K562 (cell line): Measurements from ENCODE around the gene LNX2. TPM values are rescaled to one million over a fixed set of nuclear protein-coding genes. Genes with fewer than 3 reads are reported as not detected.

ENCODE experiments used
- BRF1 ChIP-seq: IDR thresholded peaks from 3 replicates; pipeline ENCODE4 v1.6.1; 2011; ENCODE audit warnings: borderline replicate concordance, mild to moderate bottlenecking; ENCODE audit not compliant: insufficient read length; ENCODE audit errors: extremely low read depth
- KLF1 ChIP-seq: fragments of 450-650 bp; IDR thresholded peaks from 2 replicates; pipeline ENCODE4 v1.6.1; 2016; ENCODE audit warnings: missing genetic modification characterization, missing compliant biosample characterization
- KLF10 ChIP-seq: fragments of 250-450 bp; sonication (Bioruptor Pico); IDR thresholded peaks from 2 replicates; pipeline ENCODE4 v1.6.1; 2021; ENCODE audit warnings: matching md5 sums
- MYC ChIP-seq, 2 experiments: fragments of 250-450 bp in 1 of 2; sonication (Bioruptor Pico) in 1 of 2; IDR thresholded peaks; 2 replicates each; pipeline versions ENCODE4 v1.5.1 to v1.6.1; 2012 to 2021; ENCODE audit warnings: low read depth in 2 of 2, borderline replicate concordance in 1 of 2, improper control_type of control experiment in 1 of 2, low read length in 1 of 2, mild to moderate bottlenecking in 1 of 2, moderate library complexity in 1 of 2
- POLR2H ChIP-seq: IDR thresholded peaks from 2 replicates; pipeline ENCODE4 v1.6.1; 2016; ENCODE audit warnings: missing genetic modification characterization, low read depth, mild to moderate bottlenecking, control low read depth, missing compliant biosample characterization, moderate library complexity
- SMAD1 ChIP-seq: fragments of 150-350 bp; IDR thresholded peaks from 2 replicates; pipeline ENCODE4 v1.6.1; 2014; ENCODE audit warnings: low read length, low read depth; ENCODE audit not compliant: partially characterized antibody
- SOX6 ChIP-seq: fragments of 450-650 bp; IDR thresholded peaks from 2 replicates; pipeline ENCODE4 v1.6.1; 2014; ENCODE audit warnings: mild to moderate bottlenecking
- STAG1 ChIP-seq: sonication (generic); formaldehyde crosslinking; IDR thresholded peaks from 2 replicates; pipeline ENCODE4 v1.5.0; 2020; ENCODE audit warnings: missing genetic modification reagents, borderline replicate concordance
- TCF7L2 ChIP-seq: fragments of 150-350 bp; IDR thresholded peaks from 2 replicates; pipeline ENCODE4 v1.6.1; 2016; ENCODE audit warnings: low read depth, mild to moderate bottlenecking, low read length, moderate library complexity
- XRCC3 ChIP-seq: fragments of 450-650 bp; IDR thresholded peaks from 2 replicates; pipeline ENCODE4 v1.6.1; 2017; ENCODE audit warnings: mild to moderate bottlenecking, moderate library complexity
- ZNF121 ChIP-seq: sonication (generic); formaldehyde crosslinking; conservative IDR thresholded peaks from 2 replicates; pipeline ENCODE4 v1.8.0; 2022; ENCODE audit warnings: missing genetic modification reagents
- ZNF324 ChIP-seq: fragments of 250-450 bp; sonication (Bioruptor Pico); IDR thresholded peaks from 2 replicates; pipeline ENCODE4 v1.4.0; 2020; ENCODE audit warnings: mild to moderate bottlenecking
- ZNF436 ChIP-seq: fragments of 250-450, 450-650 bp; sonication (Bioruptor Pico); formaldehyde crosslinking; IDR thresholded peaks from 2 replicates; pipeline ENCODE4 v1.7.0; 2020; ENCODE audit warnings: mild to moderate bottlenecking
- ZNF644 ChIP-seq: fragments of 200-800 bp; sonication (Bioruptor generic); IDR thresholded peaks from 2 replicates; pipeline ENCODE4 v1.6.1; 2016; ENCODE audit warnings: low read depth, missing genetic modification characterization, missing compliant biosample characterization
- polyA plus RNA-seq, 8 experiments: library from polyadenylated mRNA; depleted of rRNA in 4 of 8; stranded (reverse) in 5 of 8; unstranded in 3 of 8; fragments of >200 nt; fragmentation: Nextera tagmentation in 2 of 8; fragmentation: Illumina TruSeq in 1 of 8; extraction: Ambion mirVana in 2 of 8; extraction: Trizol in 1 of 8; gene quantifications; 2 replicates each; pipeline versions ENCODE4 v1.2.1 to v1.2.3, GENCODE V29; 2011 to 2014; ENCODE audit warnings: inconsistent platforms in 1 of 8, missing spikeins in 1 of 8
- total RNA-seq, 7 experiments: library from RNA; depleted of rRNA in 6 of 7; stranded (reverse); fragments of >200 nt in 6 of 7; fragmentation: Illumina TruSeq in 2 of 7; extraction: Trizol in 2 of 7; gene quantifications; 2 replicates each; pipeline versions ENCODE4 v1.2.1 to v1.2.3, GENCODE V29; 2011 to 2021; ENCODE audit warnings: low replicate concordance in 1 of 7
- TF ChIP-seq, protein P1 (sequence below), 2 experiments: IDR thresholded peaks in 1 of 2; conservative IDR thresholded peaks in 1 of 2; 2 replicates each; pipeline ENCODE4 v1.6.1; 2016; ENCODE audit warnings: low read depth in 2 of 2, mild to moderate bottlenecking in 1 of 2, missing compliant biosample characterization in 1 of 2, missing genetic modification characterization in 1 of 2, moderate library complexity in 1 of 2
- TF ChIP-seq, protein P2 (sequence below): fragments of 150-350 bp; conservative IDR thresholded peaks from 2 replicates; pipeline ENCODE4 v1.6.1; 2014; ENCODE audit warnings: low read length
- TF ChIP-seq, protein P3 (sequence below): sonication (generic); formaldehyde crosslinking; IDR thresholded peaks from 2 replicates; pipeline ENCODE4 v1.8.0; 2022; ENCODE audit warnings: mild to moderate bottlenecking, missing genetic modification reagents
- TF ChIP-seq, protein P4 (sequence below): IDR thresholded peaks from 2 replicates; pipeline ENCODE4 v1.6.1; 2011; ENCODE audit not compliant: insufficient read length; ENCODE audit errors: extremely low read depth
- TF ChIP-seq, protein P5 (sequence below): fragments of 450-650 bp; formaldehyde crosslinking; conservative IDR thresholded peaks from 2 replicates; pipeline ENCODE4 v1.4.0; 2022; ENCODE audit warnings: mild to moderate bottlenecking, missing genetic modification characterization

The LNX2 gene
- total and polyA plus RNA-seq, 9 of the 15 experiments (the other 6 are each of a cell fraction or from before 2014, with no cell fraction given) = 1.5 to 5.5 (median 4.0) TPM

DNA sequence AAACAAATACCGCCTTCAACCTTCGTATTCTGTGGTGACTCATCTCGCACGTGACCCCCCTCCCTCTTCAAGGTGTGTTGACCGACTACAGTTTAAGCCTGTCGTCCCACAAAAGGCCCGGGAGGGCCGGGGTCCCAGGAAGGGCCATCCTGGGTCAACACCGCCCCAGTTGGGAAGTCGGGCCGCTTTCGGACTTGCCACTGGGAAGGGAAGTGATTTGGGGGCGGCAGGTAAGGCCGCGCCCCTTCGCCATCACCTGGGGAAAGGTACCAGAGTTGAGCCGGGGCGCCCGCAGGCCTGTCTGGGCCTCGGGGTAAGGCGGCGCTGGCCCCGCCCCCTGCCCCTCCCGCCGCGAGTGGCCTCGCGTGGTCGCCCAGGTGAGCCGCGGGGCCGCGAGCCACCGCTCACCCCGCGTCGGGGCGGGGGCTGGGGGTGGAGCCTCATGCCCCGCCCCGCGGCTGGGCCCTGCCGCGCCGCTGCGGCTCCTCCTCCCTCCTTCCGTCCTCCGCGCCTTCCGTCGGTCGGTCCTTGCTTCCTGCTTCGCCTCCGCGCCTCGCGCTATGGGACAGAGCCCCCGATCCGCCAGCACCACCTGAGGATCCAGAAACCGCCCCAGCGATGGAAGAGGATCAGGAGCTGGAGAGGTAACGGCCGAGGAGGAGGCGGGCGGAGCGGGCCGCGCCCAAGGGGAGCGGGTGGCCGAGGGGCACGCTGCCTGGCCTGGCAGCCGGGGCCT is 1.2 kb upstream of the LNX2 start, which contains the start of gene POLR1D (continued):
- TF ChIP-seq, protein P1, sequence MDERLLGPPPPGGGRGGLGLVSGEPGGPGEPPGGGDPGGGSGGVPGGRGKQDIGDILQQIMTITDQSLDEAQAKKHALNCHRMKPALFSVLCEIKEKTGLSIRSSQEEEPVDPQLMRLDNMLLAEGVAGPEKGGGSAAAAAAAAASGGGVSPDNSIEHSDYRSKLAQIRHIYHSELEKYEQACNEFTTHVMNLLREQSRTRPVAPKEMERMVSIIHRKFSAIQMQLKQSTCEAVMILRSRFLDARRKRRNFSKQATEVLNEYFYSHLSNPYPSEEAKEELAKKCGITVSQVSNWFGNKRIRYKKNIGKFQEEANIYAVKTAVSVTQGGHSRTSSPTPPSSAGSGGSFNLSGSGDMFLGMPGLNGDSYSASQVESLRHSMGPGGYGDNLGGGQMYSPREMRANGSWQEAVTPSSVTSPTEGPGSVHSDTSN (CRISPR knock-in tag; IDR thresholded peaks at IDR 0.05; ENCODE audit: low read depth) = no peak
- TF ChIP-seq, protein P1 (tag; conservative IDR thresholded peaks at IDR 0.05; ENCODE audit: low read depth) = no peak
- TF ChIP-seq KLF1 (tag) (no peak), ZNF644 (tag) (no peak), SMAD1 (no peak), ZNF121 (CRISPR knock-in tag) (no peak), STAG1 (no peak), ZNF436 (CRISPR knock-in tag) (no peak), XRCC3 (no peak), MYC (IDR thresholded peaks at IDR 0.05; ENCODE audit: low read depth, low read length) (peak; percentile 73), MYC (CRISPR knock-in tag; IDR thresholded peaks at IDR 0.05; ENCODE audit: borderline replicate concordance, low read depth) (no peak), BRF1 (no peak), KLF10 (CRISPR knock-in tag) (no peak), POLR2H (tag) (no peak), SOX6 (no peak), ZNF324 (CRISPR knock-in tag) (no peak), TCF7L2 (no peak)
- TF ChIP-seq, protein P2, sequence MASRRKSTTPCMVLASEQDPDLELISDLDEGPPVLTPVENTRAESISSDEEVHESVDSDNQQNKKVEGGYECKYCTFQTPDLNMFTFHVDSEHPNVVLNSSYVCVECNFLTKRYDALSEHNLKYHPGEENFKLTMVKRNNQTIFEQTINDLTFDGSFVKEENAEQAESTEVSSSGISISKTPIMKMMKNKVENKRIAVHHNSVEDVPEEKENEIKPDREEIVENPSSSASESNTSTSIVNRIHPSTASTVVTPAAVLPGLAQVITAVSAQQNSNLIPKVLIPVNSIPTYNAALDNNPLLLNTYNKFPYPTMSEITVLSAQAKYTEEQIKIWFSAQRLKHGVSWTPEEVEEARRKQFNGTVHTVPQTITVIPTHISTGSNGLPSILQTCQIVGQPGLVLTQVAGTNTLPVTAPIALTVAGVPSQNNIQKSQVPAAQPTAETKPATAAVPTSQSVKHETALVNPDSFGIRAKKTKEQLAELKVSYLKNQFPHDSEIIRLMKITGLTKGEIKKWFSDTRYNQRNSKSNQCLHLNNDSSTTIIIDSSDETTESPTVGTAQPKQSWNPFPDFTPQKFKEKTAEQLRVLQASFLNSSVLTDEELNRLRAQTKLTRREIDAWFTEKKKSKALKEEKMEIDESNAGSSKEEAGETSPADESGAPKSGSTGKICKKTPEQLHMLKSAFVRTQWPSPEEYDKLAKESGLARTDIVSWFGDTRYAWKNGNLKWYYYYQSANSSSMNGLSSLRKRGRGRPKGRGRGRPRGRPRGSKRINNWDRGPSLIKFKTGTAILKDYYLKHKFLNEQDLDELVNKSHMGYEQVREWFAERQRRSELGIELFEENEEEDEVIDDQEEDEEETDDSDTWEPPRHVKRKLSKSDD = no peak
- TF ChIP-seq, protein P3, sequence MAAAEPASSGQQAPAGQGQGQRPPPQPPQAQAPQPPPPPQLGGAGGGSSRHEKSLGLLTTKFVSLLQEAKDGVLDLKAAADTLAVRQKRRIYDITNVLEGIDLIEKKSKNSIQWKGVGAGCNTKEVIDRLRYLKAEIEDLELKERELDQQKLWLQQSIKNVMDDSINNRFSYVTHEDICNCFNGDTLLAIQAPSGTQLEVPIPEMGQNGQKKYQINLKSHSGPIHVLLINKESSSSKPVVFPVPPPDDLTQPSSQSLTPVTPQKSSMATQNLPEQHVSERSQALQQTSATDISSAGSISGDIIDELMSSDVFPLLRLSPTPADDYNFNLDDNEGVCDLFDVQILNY (CRISPR knock-in tag) = no peak
- TF ChIP-seq, protein P4, sequence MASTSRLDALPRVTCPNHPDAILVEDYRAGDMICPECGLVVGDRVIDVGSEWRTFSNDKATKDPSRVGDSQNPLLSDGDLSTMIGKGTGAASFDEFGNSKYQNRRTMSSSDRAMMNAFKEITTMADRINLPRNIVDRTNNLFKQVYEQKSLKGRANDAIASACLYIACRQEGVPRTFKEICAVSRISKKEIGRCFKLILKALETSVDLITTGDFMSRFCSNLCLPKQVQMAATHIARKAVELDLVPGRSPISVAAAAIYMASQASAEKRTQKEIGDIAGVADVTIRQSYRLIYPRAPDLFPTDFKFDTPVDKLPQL = no peak
- TF ChIP-seq, protein P5, sequence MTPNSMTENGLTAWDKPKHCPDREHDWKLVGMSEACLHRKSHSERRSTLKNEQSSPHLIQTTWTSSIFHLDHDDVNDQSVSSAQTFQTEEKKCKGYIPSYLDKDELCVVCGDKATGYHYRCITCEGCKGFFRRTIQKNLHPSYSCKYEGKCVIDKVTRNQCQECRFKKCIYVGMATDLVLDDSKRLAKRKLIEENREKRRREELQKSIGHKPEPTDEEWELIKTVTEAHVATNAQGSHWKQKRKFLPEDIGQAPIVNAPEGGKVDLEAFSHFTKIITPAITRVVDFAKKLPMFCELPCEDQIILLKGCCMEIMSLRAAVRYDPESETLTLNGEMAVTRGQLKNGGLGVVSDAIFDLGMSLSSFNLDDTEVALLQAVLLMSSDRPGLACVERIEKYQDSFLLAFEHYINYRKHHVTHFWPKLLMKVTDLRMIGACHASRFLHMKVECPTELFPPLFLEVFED (CRISPR knock-in tag) = no peak
